ENCODE data around the gene HOXA9.

HOXA9 gene

GRCh38 chr7:27133409-27134231 lies 31.7 kb downstream of the HOXA9 start:
- peak overlapping the region; percentile 95 for H3K27ac ChIP-seq (ENCODE audit: low read depth, low read length)
- peaks cover 4 to 86% (median 74%) of the 10 kb centered on the region in 5 donors for H3K4me1 ChIP-seq (ENCODE audit: control insufficient read depth in 5 of 5, insufficient read depth in 5 of 5, low read length in 5 of 5)
- peak overlapping the region in 1 of 5 donors; percentile 25 for H3K4me3 ChIP-seq (ENCODE audit: low read depth in 1 of 5, low read length in 5 of 5)
- no peaks in the 10 kb centered on the region for H3K9me3 ChIP-seq (ENCODE audit: control insufficient read depth in 5 of 5, low read length in 5 of 5)
- no peaks in the 10 kb centered on the region for H3K27me3 ChIP-seq (ENCODE audit: control insufficient read depth in 5 of 5, insufficient read depth in 4 of 5, low read length in 5 of 5)
- H3K9ac ChIP-seq (ENCODE audit: low read length in 5 of 5), result peak overlapping the region in 1 of 5 donors; percentile 54
- peaks cover 0 to 5% (median 3%) of the 10 kb centered on the region in 5 donors for H3K36me3 ChIP-seq (ENCODE audit: control insufficient read depth in 5 of 5, insufficient read depth in 5 of 5, low read length in 5 of 5)

DNA sequence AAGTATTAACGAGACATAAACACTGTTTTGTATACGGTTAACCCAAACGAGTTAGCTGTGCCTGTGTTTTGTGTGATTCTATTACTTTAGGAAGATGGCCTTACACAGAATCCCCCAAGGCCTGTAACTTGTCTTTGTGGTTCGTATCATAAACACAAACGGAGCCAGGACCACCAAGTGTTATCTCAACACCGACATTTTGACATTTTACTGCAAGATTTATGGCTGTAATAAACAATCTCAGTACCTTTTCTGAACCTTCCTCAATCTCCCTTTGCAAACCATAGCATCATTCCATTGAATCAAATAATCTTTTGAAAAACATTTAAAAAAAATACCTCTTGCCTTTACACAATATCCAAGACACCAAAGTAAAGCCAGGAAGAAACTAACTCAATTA lies 32.4 kb downstream of the HOXA9 start:
- Histone ChIP-seq H3K27ac (ENCODE audit: low read depth, low read length) (peak overlapping the region; percentile 95), H3K9ac (ENCODE audit: low read length in 5 of 5) (no peak overlapping the region), H3K4me3 (ENCODE audit: low read depth in 1 of 5, low read length in 5 of 5) (no peak overlapping the region), H3K9me3 (ENCODE audit: control insufficient read depth in 5 of 5, low read length in 5 of 5) (no peaks in the 10 kb centered on the region), H3K36me3 (ENCODE audit: control insufficient read depth in 5 of 5, insufficient read depth in 5 of 5, low read length in 5 of 5) (peaks cover 0 to 5% (median 3%) of the 10 kb centered on the region in 5 donors), H3K4me1 (ENCODE audit: control insufficient read depth in 5 of 5, insufficient read depth in 5 of 5, low read length in 5 of 5) (peaks cover 5 to 86% (median 74%) of the 10 kb centered on the region in 5 donors), H3K27me3 (ENCODE audit: control insufficient read depth in 5 of 5, insufficient read depth in 4 of 5, low read length in 5 of 5) (no peaks in the 10 kb centered on the region)

DNA sequence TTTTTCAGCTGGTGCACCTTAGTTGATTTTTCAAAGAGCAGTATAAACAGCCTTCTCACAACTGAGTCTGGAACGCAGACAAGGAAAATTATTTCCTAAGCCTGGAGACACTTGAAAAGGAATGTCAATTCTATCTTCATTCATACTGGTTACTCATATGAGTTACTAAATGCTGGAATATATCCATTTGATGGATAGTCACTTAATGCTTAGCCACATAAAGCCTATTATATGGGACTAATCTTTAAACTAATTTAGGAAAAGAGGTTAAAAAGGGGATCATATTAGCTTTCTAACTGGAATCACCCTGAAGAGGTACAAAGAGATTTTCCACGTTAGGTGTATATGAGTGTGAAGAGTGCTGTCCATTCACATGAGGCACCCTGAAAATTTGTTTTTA lies 33.1 kb downstream of the HOXA9 start:
- Histone ChIP-seq H3K27me3 (ENCODE audit: control insufficient read depth in 5 of 5, insufficient read depth in 4 of 5, low read length in 5 of 5) (no peaks in the 10 kb centered on the region), H3K4me1 (ENCODE audit: control insufficient read depth in 5 of 5, insufficient read depth in 5 of 5, low read length in 5 of 5) (peaks cover 8 to 86% (median 76%) of the 10 kb centered on the region in 5 donors), H3K4me3 (ENCODE audit: low read depth in 1 of 5, low read length in 5 of 5) (no peak overlapping the region), H3K36me3 (ENCODE audit: control insufficient read depth in 5 of 5, insufficient read depth in 5 of 5, low read length in 5 of 5) (peaks cover 0 to 5% (median 3%) of the 10 kb centered on the region in 5 donors), H3K9ac (ENCODE audit: low read length in 5 of 5) (no peak overlapping the region), H3K9me3 (ENCODE audit: control insufficient read depth in 5 of 5, low read length in 5 of 5) (no peaks in the 10 kb centered on the region), H3K27ac (ENCODE audit: low read depth, low read length) (peak overlapping the region; percentile 59)

DNA sequence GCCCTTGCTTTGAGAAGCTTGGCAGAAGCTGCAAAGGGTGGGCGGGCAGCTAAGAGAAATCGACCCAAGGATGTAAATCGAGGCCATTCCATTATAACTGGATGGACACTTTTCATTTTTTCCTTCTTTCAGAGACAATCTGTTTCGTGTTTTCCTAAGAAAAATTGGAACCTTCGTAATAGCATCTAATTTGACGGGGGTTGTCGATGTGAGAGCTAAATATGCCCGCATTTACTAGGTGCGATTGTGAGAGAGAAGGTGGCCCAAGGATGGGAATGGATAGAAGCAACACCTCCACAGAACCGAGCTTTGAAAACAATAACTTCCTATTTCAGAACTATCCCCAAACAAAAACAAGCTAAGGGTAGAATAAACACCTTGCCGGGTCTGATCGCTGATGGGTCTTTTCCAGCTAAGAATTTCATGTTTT lies 33.9 kb downstream of the HOXA9 start:
- Histone ChIP-seq H3K36me3 (ENCODE audit: control insufficient read depth in 5 of 5, insufficient read depth in 5 of 5, low read length in 5 of 5) (peaks cover 0 to 5% (median 3%) of the 10 kb centered on the region in 5 donors), H3K9ac (ENCODE audit: low read length in 5 of 5) (peak overlapping the region in 4 of 5 donors; percentile 48 to 81 (median 64)), H3K27ac (ENCODE audit: low read depth, low read length) (peak overlapping the region; percentile 71), H3K27me3 (ENCODE audit: control insufficient read depth in 5 of 5, insufficient read depth in 4 of 5, low read length in 5 of 5) (no peaks in the 10 kb centered on the region), H3K4me1 (ENCODE audit: control insufficient read depth in 5 of 5, insufficient read depth in 5 of 5, low read length in 5 of 5) (peaks cover 14 to 86% (median 75%) of the 10 kb centered on the region in 5 donors), H3K4me3 (ENCODE audit: low read depth in 1 of 5, low read length in 5 of 5) (peak overlapping the region; percentile 78 to 88 (median 82)), H3K9me3 (ENCODE audit: control insufficient read depth in 5 of 5, low read length in 5 of 5) (no peaks in the 10 kb centered on the region)

DNA sequence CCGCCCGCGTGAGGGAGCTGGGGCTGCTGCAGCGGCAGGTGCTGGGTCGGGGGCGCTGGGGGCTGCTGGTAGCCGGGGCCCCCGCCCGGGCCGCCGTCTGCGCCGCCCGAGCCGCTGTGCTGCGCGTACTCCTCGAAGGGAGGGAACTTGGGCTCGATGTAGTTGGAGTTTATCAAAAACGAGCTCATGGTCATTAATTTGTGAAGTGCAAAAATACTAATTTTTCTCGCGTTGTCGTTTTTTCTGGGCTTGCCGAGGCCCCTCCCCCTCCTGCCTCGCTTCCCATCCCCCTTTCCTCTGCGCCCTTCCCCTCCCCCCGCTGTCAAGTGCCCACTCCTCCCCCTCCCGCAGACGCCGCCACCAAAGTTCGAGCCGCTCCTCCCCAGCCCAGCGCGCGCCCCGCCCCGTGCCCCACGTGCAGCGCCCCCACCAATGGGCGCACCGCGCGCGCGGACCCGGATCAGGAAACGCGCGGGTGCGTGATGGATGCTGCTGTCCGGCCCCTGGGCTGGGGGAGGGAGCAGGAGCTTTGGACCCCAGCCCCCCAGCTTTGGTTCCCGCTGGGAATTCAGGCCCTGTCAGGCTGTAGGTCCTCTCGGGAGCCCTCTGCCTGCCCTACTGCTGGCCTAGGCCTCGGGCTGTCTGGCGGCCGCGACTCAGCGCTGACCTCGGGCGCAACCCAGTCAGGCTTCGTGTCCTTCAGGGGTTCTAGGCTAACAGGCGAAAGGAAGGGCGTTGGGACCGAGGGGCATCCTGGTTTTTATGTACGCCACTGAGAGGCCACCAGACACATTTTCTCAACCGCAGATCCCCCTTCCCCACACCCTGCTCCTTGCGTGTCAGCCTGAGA lies 34.6 kb downstream of the HOXA9 start, which contains the start of gene HOXA4:
HOXA4 (minus strand) TSS at position 218 of the 850 bp plus-strand sequence; CDS start at position 194, 24 bp downstream.
- H3K4me3 ChIP-seq (ENCODE audit: low read depth in 1 of 5, low read length in 5 of 5), result peak within 1 kb of the TSS; percentile 78 to 88 (median 82)
- peaks cover 0 to 4% (median 3%) of the 10 kb centered on the region in 5 donors for H3K36me3 ChIP-seq (ENCODE audit: control insufficient read depth in 5 of 5, insufficient read depth in 5 of 5, low read length in 5 of 5)
- peak within 1 kb of the TSS; percentile 83 for H3K27ac ChIP-seq (ENCODE audit: low read depth, low read length)
- H3K9ac ChIP-seq (ENCODE audit: low read length in 5 of 5), result peak within 1 kb of the TSS in 4 of 5 donors; percentile 64 to 81 (median 68)
- H3K4me1 ChIP-seq (ENCODE audit: control insufficient read depth in 5 of 5, insufficient read depth in 5 of 5, low read length in 5 of 5), result peaks cover 12 to 86% (median 75%) of the 10 kb centered on the region in 5 donors
- H3K27me3 ChIP-seq (ENCODE audit: control insufficient read depth in 5 of 5, insufficient read depth in 4 of 5, low read length in 5 of 5), result no peaks in the 10 kb centered on the region
- H3K9me3 ChIP-seq (ENCODE audit: control insufficient read depth in 5 of 5, low read length in 5 of 5), result no peaks in the 10 kb centered on the region

- H3K27me3 ChIP-seq (ENCODE audit: control insufficient read depth in 5 of 5, insufficient read depth in 4 of 5, low read length in 5 of 5), result no peaks in the 10 kb centered on the region
- H3K9ac ChIP-seq (ENCODE audit: low read length in 5 of 5), result peak overlapping the region in 4 of 5 donors; percentile 60 to 74 (median 68)
- H3K9me3 ChIP-seq (ENCODE audit: control insufficient read depth in 5 of 5, low read length in 5 of 5), result no peaks in the 10 kb centered on the region
- peak overlapping the region; percentile 46 to 88 (median 82) for H3K4me3 ChIP-seq (ENCODE audit: low read depth in 1 of 5, low read length in 5 of 5)
- peaks cover 0 to 7% (median 2%) of the 10 kb centered on the region in 5 donors for H3K36me3 ChIP-seq (ENCODE audit: control insufficient read depth in 5 of 5, insufficient read depth in 5 of 5, low read length in 5 of 5)
- H3K27ac ChIP-seq (ENCODE audit: low read depth, low read length), result peak overlapping the region; percentile 83
- H3K4me1 ChIP-seq (ENCODE audit: control insufficient read depth in 5 of 5, insufficient read depth in 5 of 5, low read length in 5 of 5), result peaks cover 12 to 81% (median 73%) of the 10 kb centered on the region in 5 donors
Measured at GRCh38 chr7:27129729-27130539, 35.4 kb downstream of the HOXA9 start.

GRCh38 chr7:27128776-27129728 lies 36.3 kb downstream of the HOXA9 start:
- Histone ChIP-seq H3K4me1 (ENCODE audit: control insufficient read depth in 5 of 5, insufficient read depth in 5 of 5, low read length in 5 of 5) (peaks cover 11 to 81% (median 71%) of the 10 kb centered on the region in 5 donors), H3K9me3 (ENCODE audit: control insufficient read depth in 5 of 5, low read length in 5 of 5) (no peaks in the 10 kb centered on the region), H3K4me3 (ENCODE audit: low read depth in 1 of 5, low read length in 5 of 5) (peak overlapping the region in 4 of 5 donors; percentile 46 to 82 (median 82)), H3K36me3 (ENCODE audit: control insufficient read depth in 5 of 5, insufficient read depth in 5 of 5, low read length in 5 of 5) (peaks cover 0 to 10% (median 6%) of the 10 kb centered on the region in 5 donors), H3K27ac (ENCODE audit: low read depth, low read length) (peak overlapping the region; percentile 83), H3K9ac (ENCODE audit: low read length in 5 of 5) (peak overlapping the region in 3 of 5 donors; percentile 60 to 74 (median 69)), H3K27me3 (ENCODE audit: control insufficient read depth in 5 of 5, insufficient read depth in 4 of 5, low read length in 5 of 5) (no peaks in the 10 kb centered on the region)

GRCh38 chr7:27128034-27128433 lies 37.3 kb downstream of the HOXA9 start:
- Histone ChIP-seq H3K27me3 (ENCODE audit: control insufficient read depth in 5 of 5, insufficient read depth in 4 of 5, low read length in 5 of 5) (no peaks in the 10 kb centered on the region), H3K9ac (ENCODE audit: low read length in 5 of 5) (no peak overlapping the region), H3K27ac (ENCODE audit: low read depth, low read length) (peak overlapping the region; percentile 83), H3K9me3 (ENCODE audit: control insufficient read depth in 5 of 5, low read length in 5 of 5) (no peaks in the 10 kb centered on the region), H3K4me1 (ENCODE audit: control insufficient read depth in 5 of 5, insufficient read depth in 5 of 5, low read length in 5 of 5) (peaks cover 11 to 78% (median 63%) of the 10 kb centered on the region in 5 donors), H3K36me3 (ENCODE audit: control insufficient read depth in 5 of 5, insufficient read depth in 5 of 5, low read length in 5 of 5) (peaks cover 0 to 14% (median 10%) of the 10 kb centered on the region in 5 donors), H3K4me3 (ENCODE audit: low read depth in 1 of 5, low read length in 5 of 5) (peak overlapping the region in 2 of 5 donors; percentile 4 to 16)
